NCI-H2227 (cell line): ENCODE measurements around the gene SPACA6.
"Not testable (repeated sequence)": the region's sequence is repeated elsewhere in the genome, so short reads cannot be mapped to it uniquely, and the experiment has no call there.

Experiments used
- DNase-seq: peaks from one replicate; lab custom pipeline; 2025; ENCODE audit not compliant: unreplicated experiment; lab: John Stamatoyannopoulos, UW

SPACA6 gene

GRCh38 chr19:51693260-51693659 is at the start of gene SPACA6:
SPACA6 (plus strand) TSS chr19:51693330; CDS start chr19:51693527, 197 bp downstream.
- no peak for DNase-seq

- DNase-seq = no peak
These were observed 48.4 kb upstream of the SPACA6 start for GRCh38 chr19:51644636-51645271.

- not testable (repeated sequence) for DNase-seq
These were observed 46.4 kb upstream of the SPACA6 start, which contains the start of gene SIGLEC14 for GRCh38 chr19:51646730-51647129. SIGLEC14 (minus strand) TSS chr19:51646825; CDS start chr19:51646759, 66 bp downstream.

- DNase-seq = no peak
These were observed 45.8 kb upstream of the SPACA6 start for GRCh38 chr19:51647318-51647717.

GRCh38 chr19:51651216-51651846 is 41.8 kb upstream of the SPACA6 start:
- DNase-seq = no peak

GRCh38 chr19:51652266-51652665 is 40.9 kb upstream of the SPACA6 start:
- DNase-seq = no peak

- DNase-seq = no peak
These were observed 40.0 kb upstream of the SPACA6 start for GRCh38 chr19:51653162-51653561.

GRCh38 chr19:51654783-51655182 is 38.3 kb upstream of the SPACA6 start:
- no peak for DNase-seq

- peak; percentile 81 for DNase-seq
These were observed 32.0 kb upstream of the SPACA6 start for GRCh38 chr19:51660975-51661600.

GRCh38 chr19:51663650-51664049 is 29.5 kb upstream of the SPACA6 start:
- no peak for DNase-seq

- DNase-seq = no peak
These were observed 29.0 kb upstream of the SPACA6 start for GRCh38 chr19:51664131-51664530.

- DNase-seq = no peak
These were observed 28.1 kb upstream of the SPACA6 start for GRCh38 chr19:51664997-51665396.

- no peak for DNase-seq
These were observed 24.9 kb upstream of the SPACA6 start for GRCh38 chr19:51668216-51668615.

- not testable (repeated sequence) for DNase-seq
These were observed 17.1 kb upstream of the SPACA6 start for GRCh38 chr19:51675911-51676565.

GRCh38 chr19:51676566-51677083 is 16.5 kb upstream of the SPACA6 start:
- DNase-seq = no peak

GRCh38 chr19:51680474-51680873 is 12.7 kb upstream of the SPACA6 start:
- no peak for DNase-seq

- peak; percentile 24 for DNase-seq
These were observed 11.7 kb upstream of the SPACA6 start for GRCh38 chr19:51681286-51681941.

GRCh38 chr19:51686171-51686570 is 7.0 kb upstream of the SPACA6 start:
- no peak for DNase-seq

GRCh38 chr19:51687791-51688670 is 5.1 kb upstream of the SPACA6 start:
- DNase-seq = peak; percentile 39
